Retinal pigment epithelial cell (primary cell): ENCODE measurements around the gene IMP3.

Source experiments
- DNase-seq: peaks from one replicate; pipeline ENCODE4 v3.0.0-alpha.2; 2010; ENCODE audit warnings: low read depth
- H3K4me3 ChIP-seq: 2 replicates; pipeline ENCODE4 v1.5.1; 2011; ENCODE audit warnings: mild to moderate bottlenecking, low read length, control low read depth, moderate library complexity
- TF ChIP-seq, protein P1 (sequence below): conservative IDR thresholded peaks from 2 replicates; pipeline ENCODE4 v1.5.1; 2011; ENCODE audit warnings: low read depth, low read length, control low read depth, inconsistent platforms

The IMP3 gene

GRCh38 chr15:75654201-75654907 lies 14.3 kb upstream of the IMP3 start:
- DNase-seq, result no peak
- H3K4me3 ChIP-seq, result no peak overlapping the region
- TF ChIP-seq, protein P1, sequence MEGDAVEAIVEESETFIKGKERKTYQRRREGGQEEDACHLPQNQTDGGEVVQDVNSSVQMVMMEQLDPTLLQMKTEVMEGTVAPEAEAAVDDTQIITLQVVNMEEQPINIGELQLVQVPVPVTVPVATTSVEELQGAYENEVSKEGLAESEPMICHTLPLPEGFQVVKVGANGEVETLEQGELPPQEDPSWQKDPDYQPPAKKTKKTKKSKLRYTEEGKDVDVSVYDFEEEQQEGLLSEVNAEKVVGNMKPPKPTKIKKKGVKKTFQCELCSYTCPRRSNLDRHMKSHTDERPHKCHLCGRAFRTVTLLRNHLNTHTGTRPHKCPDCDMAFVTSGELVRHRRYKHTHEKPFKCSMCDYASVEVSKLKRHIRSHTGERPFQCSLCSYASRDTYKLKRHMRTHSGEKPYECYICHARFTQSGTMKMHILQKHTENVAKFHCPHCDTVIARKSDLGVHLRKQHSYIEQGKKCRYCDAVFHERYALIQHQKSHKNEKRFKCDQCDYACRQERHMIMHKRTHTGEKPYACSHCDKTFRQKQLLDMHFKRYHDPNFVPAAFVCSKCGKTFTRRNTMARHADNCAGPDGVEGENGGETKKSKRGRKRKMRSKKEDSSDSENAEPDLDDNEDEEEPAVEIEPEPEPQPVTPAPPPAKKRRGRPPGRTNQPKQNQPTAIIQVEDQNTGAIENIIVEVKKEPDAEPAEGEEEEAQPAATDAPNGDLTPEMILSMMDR, result no peak

DNA sequence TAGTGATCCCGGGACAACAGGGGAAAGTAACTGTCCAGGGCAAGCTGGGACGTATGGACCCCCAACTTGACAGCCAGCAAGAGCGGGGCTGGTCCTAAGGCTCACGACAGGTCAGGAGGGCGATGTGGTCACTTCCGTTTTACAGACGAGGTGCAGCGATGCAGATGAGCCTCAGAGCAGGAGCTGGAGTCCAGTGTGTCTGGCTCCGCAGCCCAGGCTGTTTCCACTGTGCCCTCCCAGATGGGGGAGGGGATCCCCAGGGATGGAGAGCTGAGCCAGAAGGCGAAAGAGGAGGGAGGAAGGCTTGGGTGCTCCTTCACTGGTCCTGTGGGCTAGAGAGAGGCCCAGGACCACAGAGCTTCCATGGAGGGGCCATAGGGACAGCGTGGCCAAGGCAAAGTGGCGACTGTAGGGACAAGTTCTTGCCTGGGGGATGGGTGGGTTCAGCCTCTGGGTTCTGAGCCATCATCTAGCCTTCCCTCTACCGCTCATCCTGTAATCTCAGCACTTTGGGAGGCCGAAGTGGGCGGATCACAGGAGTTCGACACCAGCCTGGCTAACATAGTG lies 13.4 kb upstream of the IMP3 start:
- no peak overlapping the region for H3K4me3 ChIP-seq
- DNase-seq, result no peak
- TF ChIP-seq, protein P1, result no peak

DNA sequence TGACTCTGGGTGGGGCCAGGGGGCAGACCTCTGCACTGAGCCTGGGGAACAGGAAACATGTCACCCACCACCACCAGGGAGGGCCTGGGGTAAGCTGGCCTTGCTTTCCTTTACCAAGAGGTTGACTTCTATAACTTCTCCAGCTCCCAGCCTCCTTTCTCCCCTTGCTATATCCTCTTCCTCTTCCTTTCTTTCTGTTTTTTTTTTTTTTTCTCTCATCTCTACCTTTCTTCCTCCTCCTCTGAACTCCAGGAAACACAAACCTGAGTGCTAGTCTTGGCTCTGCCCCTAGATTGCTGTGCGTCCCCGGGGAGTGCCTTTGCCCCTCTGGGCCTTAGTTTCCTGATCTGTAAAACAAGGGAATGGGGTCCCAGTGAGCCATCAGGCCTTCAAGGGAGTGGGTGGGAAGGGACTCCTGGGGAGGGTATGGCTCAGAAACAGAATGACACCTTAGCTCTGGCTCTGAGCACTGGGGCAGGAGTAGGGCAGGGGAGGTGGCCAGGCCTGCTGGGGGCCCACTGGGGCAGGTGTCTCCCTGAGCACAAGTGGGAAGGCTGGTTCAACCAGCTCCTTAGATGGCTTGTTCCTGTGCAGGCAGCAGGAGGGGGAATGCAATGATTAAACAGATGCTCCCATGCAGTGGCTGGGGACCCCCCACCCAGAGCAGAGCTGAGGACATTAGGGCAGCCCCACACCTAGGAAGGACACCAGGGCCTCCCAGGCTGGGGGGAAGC lies 12.0 kb upstream of the IMP3 start:
- H3K4me3 ChIP-seq, result peak overlapping the region; percentile 37
- TF ChIP-seq, protein P1, result no peak
- DNase-seq, result no peak

DNA sequence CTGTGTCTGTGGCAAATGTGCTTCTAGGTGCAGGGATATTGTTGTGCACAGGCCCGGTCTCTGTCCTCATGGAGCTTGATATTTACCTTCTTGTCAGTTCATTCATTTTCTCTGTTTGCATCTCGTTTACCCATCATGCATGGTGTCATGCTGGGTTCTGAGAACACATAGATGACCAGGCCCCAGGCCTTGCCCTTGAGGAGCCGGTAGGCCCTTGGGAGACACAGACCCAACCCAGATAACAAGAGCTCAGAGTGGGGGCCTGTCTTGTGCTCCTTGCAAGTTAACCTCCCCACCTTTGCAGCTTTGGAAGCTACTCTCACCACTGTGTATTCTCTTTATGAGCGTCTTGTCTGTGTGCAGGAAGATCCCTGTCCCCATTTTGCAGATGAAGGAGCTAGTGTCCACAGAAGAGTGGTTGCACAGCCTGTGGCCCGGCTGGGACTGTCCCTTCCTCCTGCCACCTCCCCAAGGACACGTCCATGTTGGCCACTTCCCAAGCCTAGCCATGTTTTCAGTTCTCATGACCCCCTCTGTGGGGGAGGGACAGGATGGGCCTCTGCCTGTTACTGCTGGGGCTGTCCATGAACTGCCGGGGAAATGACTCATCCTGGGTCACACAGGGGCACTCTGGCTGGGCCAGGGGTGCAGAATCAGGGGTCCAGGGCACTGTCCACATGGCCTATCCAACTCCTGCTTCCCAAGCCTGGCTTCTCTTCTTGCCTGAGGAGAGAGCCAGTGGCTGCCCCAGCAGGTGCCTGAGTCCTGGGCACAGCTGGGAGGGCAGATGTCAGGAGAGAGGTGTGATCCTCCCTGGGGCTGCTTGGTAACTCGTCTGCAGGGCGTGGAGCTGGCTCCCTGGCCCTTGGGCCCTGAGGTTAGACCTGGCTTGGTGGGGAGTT lies 11.1 kb upstream of the IMP3 start:
- DNase-seq, result no peak
- peak overlapping the region; percentile 37 for H3K4me3 ChIP-seq
- TF ChIP-seq, protein P1, result no peak

DNA sequence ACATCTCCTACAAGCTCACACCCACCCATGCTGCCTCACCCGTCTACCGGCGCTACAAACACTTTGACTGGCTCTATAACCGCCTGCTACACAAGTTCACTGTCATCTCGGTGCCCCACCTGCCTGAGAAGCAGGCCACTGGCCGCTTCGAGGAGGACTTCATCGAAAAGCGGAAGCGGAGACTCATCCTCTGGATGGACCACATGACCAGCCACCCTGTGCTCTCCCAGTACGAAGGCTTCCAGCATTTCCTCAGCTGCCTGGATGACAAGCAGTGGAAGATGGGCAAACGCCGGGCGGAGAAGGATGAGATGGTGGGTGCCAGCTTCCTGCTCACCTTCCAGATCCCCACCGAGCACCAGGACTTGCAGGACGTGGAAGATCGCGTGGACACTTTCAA lies 9.8 kb upstream of the IMP3 start:
- TF ChIP-seq, protein P1, result no peak
- no peak for DNase-seq
- H3K4me3 ChIP-seq, result no peak overlapping the region

DNA sequence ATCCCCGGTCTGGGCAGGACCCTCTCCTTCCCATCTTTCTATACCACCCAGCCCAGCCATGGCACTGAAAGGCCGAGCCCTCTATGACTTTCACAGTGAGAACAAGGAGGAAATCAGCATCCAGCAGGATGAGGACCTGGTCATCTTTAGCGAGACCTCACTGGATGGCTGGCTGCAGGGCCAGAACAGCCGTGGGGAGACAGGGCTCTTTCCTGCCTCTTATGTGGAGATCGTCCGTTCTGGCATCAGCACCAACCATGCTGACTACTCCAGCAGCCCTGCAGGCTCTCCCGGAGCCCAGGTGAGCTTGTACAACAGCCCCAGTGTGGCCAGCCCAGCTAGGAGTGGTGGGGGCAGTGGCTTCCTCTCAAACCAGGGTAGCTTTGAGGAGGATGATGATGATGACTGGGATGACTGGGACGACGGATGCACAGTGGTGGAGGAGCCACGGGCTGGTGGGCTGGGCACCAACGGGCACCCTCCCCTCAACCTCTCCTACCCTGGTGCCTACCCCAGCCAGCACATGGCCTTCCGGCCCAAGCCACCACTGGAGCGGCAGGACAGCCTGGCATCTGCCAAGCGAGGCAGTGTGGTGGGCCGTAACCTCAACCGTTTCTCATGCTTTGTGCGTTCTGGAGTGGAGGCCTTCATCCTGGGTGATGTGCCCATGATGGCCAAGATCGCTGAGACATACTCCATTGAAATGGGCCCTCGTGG lies 9.2 kb upstream of the IMP3 start:
- no peak for DNase-seq
- TF ChIP-seq, protein P1, result no peak
- H3K4me3 ChIP-seq, result peak overlapping the region; percentile 89
